NCI-H2196 treated with DMSO at 0.1 percent for 48 hours (cell line): Measurements from ENCODE around the gene PATE2.

ENCODE experiments used
- DNase-seq: peaks from one replicate; lab custom pipeline; 2025; ENCODE audit not compliant: unreplicated experiment; lab: John Stamatoyannopoulos, UW

Gene PATE2

GRCh38 chr11:125778728-125779127, at the start of gene PATE2:
Gene PATE2 (minus strand): TSS chr11:125778828. CDS start chr11:125778773, 55 bp downstream.
- DNase-seq = no peak

GRCh38 chr11:125807909-125808308, 29.3 kb upstream of the PATE2 start:
- DNase-seq = no peak

DNA sequence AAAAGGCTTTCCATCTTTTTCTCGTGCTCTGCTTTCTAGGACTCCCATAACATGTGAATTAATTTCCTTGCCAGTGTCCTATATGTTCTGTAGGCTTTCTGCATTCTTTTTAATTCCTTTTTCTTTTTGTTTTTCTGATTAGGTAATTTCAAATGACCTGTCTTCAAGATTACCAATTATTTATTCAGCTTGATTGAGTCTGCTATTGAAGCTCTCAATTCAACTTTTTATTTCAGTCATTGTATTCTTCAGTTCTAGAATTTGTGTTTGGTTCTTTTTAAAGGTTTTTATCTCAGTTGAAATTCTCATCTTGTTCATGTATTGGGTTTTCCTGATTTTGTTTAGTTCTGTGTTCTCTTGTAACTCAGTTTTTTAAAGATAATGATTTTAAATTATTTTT, 23.8 kb upstream of the PATE2 start:
- DNase-seq = no peak

DNA sequence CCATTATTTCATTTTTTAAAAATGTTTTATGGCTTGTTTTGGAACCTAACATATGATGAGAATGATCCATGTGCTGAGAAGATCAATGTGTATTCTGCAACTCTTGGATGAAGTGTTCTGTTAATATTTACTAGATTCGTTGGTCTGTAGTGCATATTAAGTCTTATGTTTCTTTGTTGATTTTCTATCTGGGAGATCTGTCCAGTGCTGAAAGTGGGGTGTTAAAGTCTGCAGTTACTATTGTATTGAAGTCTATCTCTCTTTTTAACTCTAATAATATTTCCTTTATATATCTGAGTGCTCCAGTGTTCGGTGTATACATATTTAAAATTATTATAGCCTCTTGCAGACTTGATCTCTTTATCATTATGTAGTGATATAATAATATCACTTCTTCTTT, 21.2 kb upstream of the PATE2 start:
- DNase-seq = no peak

DNA sequence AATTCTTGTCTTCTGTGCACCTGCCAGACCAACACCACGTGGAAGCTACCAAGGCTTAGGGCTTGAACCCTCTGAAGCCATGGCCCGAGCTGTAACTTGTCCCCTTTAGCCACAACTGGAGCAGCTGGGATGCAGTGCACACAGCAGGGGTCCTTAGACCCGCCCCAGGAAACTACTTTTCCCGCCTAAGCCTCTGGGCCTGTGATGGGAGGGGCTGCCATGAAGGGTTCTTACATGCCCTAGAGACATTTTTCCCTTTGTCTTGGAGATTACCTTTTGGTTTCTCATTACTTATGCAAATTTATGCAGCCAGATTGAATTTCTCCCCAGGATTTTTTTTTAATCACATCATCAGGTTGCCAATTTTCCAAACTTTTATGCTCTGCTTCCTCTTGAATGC, 19.0 kb upstream of the PATE2 start:
- DNase-seq = no peak

DNA sequence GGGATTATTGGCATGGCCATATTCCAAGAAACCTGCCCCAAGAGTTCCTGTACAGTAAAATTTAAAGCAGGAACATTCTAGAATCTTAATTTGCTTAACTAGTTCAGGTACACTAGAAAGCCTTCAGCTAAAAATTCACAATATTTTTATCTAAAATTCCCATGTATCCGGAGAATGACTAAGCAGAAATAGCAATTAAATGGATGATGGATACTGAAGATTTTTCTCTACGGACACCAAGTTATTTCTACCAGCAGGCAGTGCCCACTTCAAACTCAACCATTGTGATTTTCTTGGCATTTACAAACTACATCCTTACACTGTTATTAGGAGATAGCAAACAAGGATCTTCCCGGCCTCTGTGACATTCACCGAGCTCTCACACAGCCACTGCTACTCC, 12.2 kb upstream of the PATE2 start:
- no peak for DNase-seq

DNA sequence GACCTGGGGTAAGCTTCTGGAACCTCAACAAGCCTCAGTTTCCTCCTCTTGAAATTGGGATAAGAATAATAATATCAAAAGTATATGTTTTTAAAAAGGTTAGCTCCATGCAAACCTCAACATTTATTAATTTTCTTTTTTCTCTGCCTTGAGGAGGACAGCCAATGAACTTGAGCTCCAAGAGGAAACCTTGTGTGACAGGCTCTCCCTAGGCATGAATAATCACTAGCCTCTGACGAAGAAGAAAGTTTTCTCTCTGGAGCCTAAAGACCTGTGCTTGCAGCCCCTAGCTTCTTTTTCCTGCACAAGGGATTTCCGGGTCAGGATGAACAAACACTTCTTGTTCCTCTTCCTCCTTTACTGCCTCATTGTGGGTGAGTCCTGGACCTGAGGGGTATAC, 9.2 kb upstream of the PATE2 start, which contains the start of gene PATE3:
PATE3 (plus strand) TSS at position 301 of the 400 bp plus-strand sequence; CDS start at position 326, 25 bp downstream.
- no peak for DNase-seq

GRCh38 chr11:125784678-125785077, 6.0 kb upstream of the PATE2 start:
- DNase-seq = no peak

GRCh38 chr11:125777309-125777708, 1.3 kb downstream of the PATE2 start:
- no peak for DNase-seq

DNA sequence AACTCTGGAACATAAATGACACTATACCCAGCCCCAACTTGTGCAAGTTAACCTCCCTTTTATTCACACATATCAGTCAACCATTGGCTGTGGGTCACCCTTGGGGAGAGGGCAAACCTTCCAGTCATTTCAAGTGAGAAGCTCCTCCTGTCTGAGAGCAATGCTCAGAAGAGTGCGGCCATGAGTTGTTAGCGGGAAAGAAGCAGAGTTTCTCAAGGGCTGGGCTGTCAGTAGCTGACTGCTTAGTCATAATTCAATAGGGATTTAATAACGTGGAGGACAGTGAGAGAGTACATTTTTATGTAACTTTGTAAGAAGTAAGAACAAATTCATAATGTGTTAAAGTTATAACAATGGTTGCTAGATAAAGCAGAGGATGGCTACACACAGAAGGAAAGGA, 5.1 kb downstream of the PATE2 start:
- DNase-seq = no peak

DNA sequence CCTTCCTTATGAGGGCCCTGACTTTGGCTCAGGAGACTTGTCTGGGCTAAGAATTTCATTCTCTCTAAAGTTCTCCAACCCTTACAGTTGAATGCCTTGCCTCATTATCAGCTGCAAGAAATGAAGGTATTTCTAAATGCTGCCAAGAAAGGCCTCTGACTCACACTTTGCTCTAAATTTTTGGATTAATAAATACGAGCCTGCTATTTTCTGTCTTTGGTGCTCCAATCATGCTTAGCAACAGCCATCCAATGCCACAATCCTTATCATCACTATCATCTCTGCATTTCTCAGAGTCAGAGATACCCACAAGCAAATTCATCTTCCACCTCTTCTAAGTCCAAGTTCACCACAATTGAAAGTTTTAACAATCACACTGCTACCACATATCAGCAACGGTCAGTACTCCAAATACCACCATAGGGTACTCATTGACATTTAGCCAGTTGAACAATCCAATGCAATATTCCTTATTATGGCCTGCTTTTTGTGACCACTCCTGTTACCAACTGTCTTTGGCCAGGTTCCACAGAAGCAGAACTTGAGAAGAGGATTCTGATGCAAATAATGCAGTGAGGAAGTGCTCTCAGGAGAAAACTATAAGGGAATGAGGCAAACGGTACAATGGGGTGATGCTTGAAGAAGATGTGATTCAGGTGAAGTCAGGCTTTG, 5.7 kb downstream of the PATE2 start:
- no peak for DNase-seq

DNA sequence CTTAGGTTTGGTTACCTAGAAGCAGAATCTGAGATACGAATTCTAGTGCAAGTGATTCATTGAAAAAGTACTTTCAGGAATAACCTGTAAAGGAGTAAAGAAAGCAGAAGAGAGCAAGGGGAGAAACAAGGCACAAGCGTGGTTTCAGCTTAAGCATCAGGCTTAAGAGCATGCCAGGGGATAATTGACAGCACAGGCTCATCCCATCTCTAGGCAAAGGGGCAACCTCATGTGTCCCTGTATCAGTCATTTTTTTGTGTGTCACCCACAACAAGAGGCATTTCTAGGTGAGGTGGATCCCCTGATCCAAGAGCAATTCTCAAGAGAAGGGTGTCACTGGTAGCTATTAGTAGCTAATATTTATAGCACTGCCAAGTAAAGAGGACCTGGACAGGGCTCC, 8.0 kb downstream of the PATE2 start:
- DNase-seq = no peak

- DNase-seq = no peak
These were observed 10.1 kb downstream of the PATE2 start for GRCh38 chr11:125768336-125769046.

- no peak for DNase-seq
These were observed 12.4 kb downstream of the PATE2 start for GRCh38 chr11:125766251-125766650.

GRCh38 chr11:125763483-125763882, 15.1 kb downstream of the PATE2 start:
- DNase-seq = no peak

DNA sequence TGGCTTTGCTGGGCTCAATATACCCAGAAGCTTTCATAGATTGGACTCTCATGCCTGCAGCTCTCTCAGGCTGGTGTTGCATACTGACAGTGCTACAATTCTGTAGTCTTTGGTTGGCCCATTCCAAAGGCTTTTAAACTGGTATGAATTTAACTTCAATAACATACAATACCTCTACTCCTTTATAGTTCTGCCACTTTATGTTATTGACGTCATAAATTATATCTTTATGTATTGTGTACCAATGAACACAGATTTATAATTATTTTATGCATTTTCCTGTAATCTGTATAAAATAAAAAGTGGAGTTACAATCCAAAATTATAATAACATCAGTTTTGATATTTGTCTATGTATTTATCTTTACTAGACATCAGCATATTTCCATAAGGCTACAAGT, 16.2 kb downstream of the PATE2 start:
- no peak for DNase-seq

DNA sequence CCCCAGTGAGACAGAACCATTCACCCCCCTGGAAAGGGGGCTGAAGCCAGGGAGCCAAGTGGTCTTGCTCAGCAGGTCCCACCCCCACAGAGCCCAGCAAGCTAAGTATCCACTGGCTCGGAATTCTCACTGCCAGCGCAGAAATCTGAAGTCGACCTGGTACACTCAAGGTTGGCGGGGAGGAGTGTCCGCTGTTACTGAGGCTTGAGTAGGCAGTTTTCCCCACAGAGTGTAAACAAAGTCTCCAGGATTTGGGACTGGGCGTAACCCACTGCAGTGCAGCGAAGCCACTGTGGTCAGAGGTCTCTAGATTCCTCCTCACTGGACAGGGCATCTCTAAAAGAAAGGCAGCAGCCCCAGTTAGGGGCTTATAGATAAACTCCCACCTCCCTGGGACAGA, 22.6 kb downstream of the PATE2 start:
- DNase-seq = no peak

- no peak for DNase-seq
These were observed 28.0 kb downstream of the PATE2 start for GRCh38 chr11:125750629-125751028.

DNA sequence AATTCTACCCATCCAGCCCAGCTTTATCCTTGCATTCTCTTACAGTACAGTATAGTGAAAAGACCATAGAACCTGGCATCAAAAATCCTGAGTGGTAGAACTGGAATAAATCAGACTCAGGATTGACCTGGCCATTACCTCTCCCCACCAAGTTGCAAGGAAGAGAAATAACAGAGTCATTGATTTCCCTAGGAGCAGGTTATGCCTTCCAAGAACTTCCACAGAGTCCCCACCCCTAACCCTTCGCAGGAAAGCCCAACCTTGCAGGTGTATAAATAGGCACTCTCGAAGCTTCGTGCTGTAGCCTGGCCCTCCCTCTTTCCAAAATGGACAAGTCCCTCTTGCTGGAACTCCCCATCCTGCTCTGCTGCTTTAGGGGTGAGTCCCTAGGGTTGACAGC, 32.6 kb downstream of the PATE2 start, which contains the start of gene PATE1:
PATE1 (plus strand) TSS at position 301 of the 400 bp plus-strand sequence; CDS start at position 327, 26 bp downstream.
- DNase-seq = no peak

DNA sequence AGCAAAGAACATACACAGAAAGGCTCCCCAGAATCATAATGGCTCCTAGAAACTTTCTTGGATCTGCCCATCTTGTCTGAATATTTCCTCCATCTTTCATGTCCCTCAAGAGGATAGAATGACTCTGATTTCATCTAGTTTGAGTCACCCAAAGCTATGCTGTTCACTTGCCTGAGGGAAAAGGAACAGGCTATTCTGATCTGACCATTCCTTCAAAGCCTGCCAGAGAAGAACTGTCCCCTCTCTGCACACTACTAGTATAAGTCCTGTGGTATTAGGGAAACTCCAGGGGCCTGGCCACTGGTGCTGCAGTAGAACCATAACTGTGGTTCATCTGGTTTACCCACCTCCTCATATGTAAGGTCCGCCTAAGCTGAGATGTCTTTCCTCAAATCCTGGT, 34.9 kb downstream of the PATE2 start:
- DNase-seq = no peak

DNA sequence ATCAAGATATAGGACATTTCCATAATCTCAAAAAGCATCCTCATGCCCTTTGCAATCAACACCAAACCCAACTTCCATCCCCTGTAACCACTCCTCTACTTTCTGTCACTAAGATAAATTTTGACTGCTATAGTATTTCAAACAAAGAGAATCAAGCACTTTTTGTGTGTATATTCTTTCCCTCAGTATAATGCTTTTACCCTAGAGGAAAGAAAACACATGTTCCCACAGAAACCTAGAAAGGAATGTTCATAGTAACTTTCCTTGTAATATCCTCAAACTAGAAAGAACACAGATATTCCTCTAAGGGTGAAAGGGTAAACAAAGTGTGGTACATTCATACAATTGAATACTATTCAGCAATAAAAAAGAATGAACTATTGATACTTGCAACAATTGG, 38.0 kb downstream of the PATE2 start:
- no peak for DNase-seq

- DNase-seq = no peak
These were observed 49.7 kb downstream of the PATE2 start for GRCh38 chr11:125728969-125729368.
